Neural cell (in vitro differentiated cells): ENCODE results near the gene MACROH2A1. TPM values are rescaled to one million over a fixed set of nuclear protein-coding genes. Genes with fewer than 3 reads are reported as not detected.

Experiments used
- H2AFZ ChIP-seq: fragments of 200-600, 300-800 bp; sonication (generic), shearing (Covaris generic); 2 replicates; pipeline ENCODE4 v1.6.0; 2014; ENCODE audit warnings: low read depth, mild to moderate bottlenecking, antibody characterized with exemption, low read length, moderate library complexity
- H3F3A ChIP-seq: fragments of 200-600 bp; shearing (Covaris generic); 2 replicates; pipeline ENCODE4 v1.6.1; 2016; ENCODE audit warnings: mild to moderate bottlenecking, moderate library complexity, mixed read lengths, antibody characterized with exemption, low read length; ENCODE audit not compliant: insufficient read depth, poor library complexity, severe bottlenecking
- H3K27ac ChIP-seq: fragments of 200-600, 300-800 bp; sonication (generic), shearing (Covaris generic); 2 replicates; pipeline ENCODE4 v1.5.1; 2014; ENCODE audit warnings: mild to moderate bottlenecking, low read length, moderate library complexity
- H3K27me3 ChIP-seq: fragments of 300-800, 200-600 bp; sonication (generic), shearing (Covaris generic); 2 replicates; pipeline ENCODE4 v1.6.0; 2014; ENCODE audit warnings: mild to moderate bottlenecking, low read depth, low read length, moderate library complexity; ENCODE audit not compliant: insufficient read depth
- H3K36me3 ChIP-seq: fragments of 300-800, 200-600 bp; sonication (generic), shearing (Covaris generic); 2 replicates; pipeline ENCODE4 v1.5.1; 2014; ENCODE audit warnings: mild to moderate bottlenecking, antibody characterized with exemption, low read length, moderate library complexity; ENCODE audit not compliant: insufficient read depth
- H3K4me2 ChIP-seq: fragments of 300-800, 200-600 bp; sonication (generic), shearing (Covaris generic); 2 replicates; pipeline ENCODE4 v1.6.0; 2014; ENCODE audit warnings: mild to moderate bottlenecking, low read length
- H3K4me3 ChIP-seq: fragments of 300-800, 200-600 bp; sonication (generic), shearing (Covaris generic); 2 replicates; pipeline ENCODE4 v1.5.1; 2014; ENCODE audit warnings: mild to moderate bottlenecking, low read length, moderate library complexity
- H3K79me2 ChIP-seq: fragments of 200-600 bp; shearing (Covaris generic); replicated peaks from 2 replicates; pipeline ENCODE4 v1.6.0; 2014; ENCODE audit warnings: mild to moderate bottlenecking, low read length, moderate library complexity; ENCODE audit not compliant: insufficient read depth
- H3K9ac ChIP-seq: fragments of 300-800, 200-600 bp; sonication (generic), shearing (Covaris generic); 2 replicates; pipeline ENCODE4 v1.6.1; 2016; ENCODE audit warnings: mild to moderate bottlenecking, low read length, mixed read lengths
- H3K9me2 ChIP-seq: fragments of 200-600 bp; shearing (Covaris generic); 2 replicates; pipeline ENCODE4 v1.6.1; 2016; ENCODE audit warnings: mild to moderate bottlenecking, low read length, mixed read lengths; ENCODE audit not compliant: insufficient read depth
- H3K9me3 ChIP-seq: fragments of 200-600, 300-800 bp; sonication (generic), shearing (Covaris generic); 2 replicates; pipeline ENCODE4 v1.6.1; 2016; ENCODE audit warnings: mild to moderate bottlenecking, mixed run types, low read length, moderate library complexity, mixed read lengths
- H4K20me1 ChIP-seq: fragments of 200-600 bp; shearing (Covaris generic); 2 replicates; pipeline ENCODE4 v1.6.1; 2016; ENCODE audit warnings: mild to moderate bottlenecking, mixed run types; ENCODE audit not compliant: insufficient read depth
- CTCF ChIP-seq: fragments of 450-650 bp; IDR thresholded peaks from 2 replicates; pipeline ENCODE4 v1.5.1; 2014; ENCODE audit warnings: antibody characterized with exemption, mild to moderate bottlenecking, moderate library complexity; ENCODE audit not compliant: poor library complexity, severe bottlenecking
- MXI1 ChIP-seq: fragments of 450-650 bp; conservative IDR thresholded peaks from 2 replicates; pipeline ENCODE4 v1.6.1; 2014; ENCODE audit warnings: antibody characterized with exemption, mild to moderate bottlenecking; ENCODE audit not compliant: poor library complexity, severe bottlenecking
- POLR2AphosphoS5 ChIP-seq: IDR thresholded peaks from 2 replicates; pipeline ENCODE4 v1.6.1; 2012
- REST ChIP-seq: IDR thresholded peaks from 2 replicates; pipeline ENCODE4 v1.6.1; 2012; ENCODE audit warnings: borderline replicate concordance
- polyA plus RNA-seq: library from polyadenylated mRNA; depleted of rRNA; stranded (reverse); fragments of >200 nt; gene quantifications from 2 replicates; pipeline ENCODE4 v1.2.3, GENCODE V29; 2014

Gene MACROH2A1
- polyA plus RNA-seq, 1 donor from 2014 or later: 351 TPM

DNA sequence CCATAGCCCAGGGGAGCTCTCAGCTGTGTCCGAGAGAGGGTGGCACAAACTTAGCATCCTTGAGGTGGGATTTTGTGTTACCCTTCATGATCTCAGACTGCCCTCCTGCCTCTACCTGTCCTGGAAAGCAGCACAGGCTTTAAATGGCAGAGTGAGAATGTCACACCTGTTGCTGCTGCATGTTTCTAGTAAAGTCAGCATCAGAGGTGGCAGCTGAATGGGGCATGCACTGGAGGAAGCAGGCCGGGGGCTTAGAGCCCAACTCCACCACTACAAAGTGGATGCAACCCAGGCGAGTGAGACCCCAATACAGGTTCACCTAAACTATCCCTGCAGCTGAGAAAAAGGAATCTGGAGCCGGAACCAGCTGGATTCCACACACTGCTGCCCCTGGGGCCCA lies 51.6 kb downstream of the MACROH2A1 start:
- no peaks in the 10 kb centered on the region for H3K36me3 ChIP-seq
- H3K9ac ChIP-seq: no peak overlapping the region
- H3K27me3 ChIP-seq: no peaks in the 10 kb centered on the region
- H3K79me2 ChIP-seq: no peaks in the 10 kb centered on the region
- H4K20me1 ChIP-seq: no peaks in the 10 kb centered on the region
- no peak overlapping the region for H3K4me3 ChIP-seq
- H3K4me2 ChIP-seq: no peak overlapping the region
- no peak overlapping the region for H2AFZ ChIP-seq
- no peaks in the 10 kb centered on the region for H3K9me3 ChIP-seq
- no peak overlapping the region for H3K27ac ChIP-seq
- TF ChIP-seq CTCF: no peak
- no peak for TF ChIP-seq REST
- no peaks in the 10 kb centered on the region for H3K9me2 ChIP-seq
- no peaks in the 10 kb centered on the region for H3F3A ChIP-seq

GRCh38 chr5:135345956-135346731 lies 52.9 kb downstream of the MACROH2A1 start:
- Histone ChIP-seq H3F3A (no peaks in the 10 kb centered on the region), H3K36me3 (peaks cover 5% of the 10 kb centered on the region), H3K9me3 (no peaks in the 10 kb centered on the region)

More at GRCh38 chr5:135345956-135346731, 52.9 kb downstream of the MACROH2A1 start:
- no peaks in the 10 kb centered on the region for H3K27me3 ChIP-seq
- no peak overlapping the region for H3K9ac ChIP-seq
- TF ChIP-seq MXI1: no peak
- TF ChIP-seq REST: no peak
- no peak for TF ChIP-seq POLR2AphosphoS5
- no peak overlapping the region for H3K4me2 ChIP-seq
- no peak overlapping the region for H3K27ac ChIP-seq
- no peaks in the 10 kb centered on the region for H3K9me2 ChIP-seq
- H3K4me3 ChIP-seq: no peak overlapping the region
- H3K79me2 ChIP-seq: no peaks in the 10 kb centered on the region
- H2AFZ ChIP-seq: no peak overlapping the region
- no peaks in the 10 kb centered on the region for H4K20me1 ChIP-seq
